NCI-H2107 treated with DMSO at 0.1 percent for 48 hours (cell line): ENCODE measurements around the gene S100A10.
A peak's percentile ranks its signal among the peaks of the same experiment; 100 is the strongest.

Experiments used
- DNase-seq: peaks from one replicate; lab custom pipeline; 2025; ENCODE audit not compliant: unreplicated experiment; lab: John Stamatoyannopoulos, UW

S100A10 gene

GRCh38 chr1:151939141-151939540 lies 54.5 kb downstream of the S100A10 start:
- no peak for DNase-seq

GRCh38 chr1:151936653-151937052 lies 57.0 kb downstream of the S100A10 start:
- DNase-seq: no peak

GRCh38 chr1:151935894-151936602 lies 57.6 kb downstream of the S100A10 start:
- no peak for DNase-seq

- DNase-seq: no peak
Observed at GRCh38 chr1:151935154-151935553, 58.5 kb downstream of the S100A10 start.

- DNase-seq: peak; percentile 47
Observed at GRCh38 chr1:151934048-151934493, 59.6 kb downstream of the S100A10 start.
